Activated CD8-positive, alpha-beta memory T cell treated with anti-CD3 and anti-CD28 coated beads, Interleukin-2, amount 10 ng/mL, durations not matched to agents 7 days and 5 days (primary cell): ENCODE results near the gene SNTG2. TPM values are rescaled to one million over a fixed set of nuclear protein-coding genes. Genes with fewer than 3 reads are reported as not detected.

Experiments used
- ATAC-seq: fragments of 150-1000 bp; cut with Tn5 transposase; one replicate; pipeline ENCODE4 v1.10.0; 2021; ENCODE audit warnings: moderate library complexity
- CTCF ChIA-PET: fragments of 350-600 bp; sonication (Branson Sonifier 250); formaldehyde crosslinking; loops from one replicate; lab custom pipeline; 2021; ENCODE audit warnings: antibody characterized with exemption; lab: Charles Lee
- DNase-seq: peaks from one replicate; pipeline ENCODE4 v3.0.0-alpha.2; 2020
- H3K27ac Mint-ChIP-seq: one replicate; pipeline ENCODE4 v1.8.0; 2021; ENCODE audit warnings: mild to moderate bottlenecking, mixed read lengths
- H3K27me3 Mint-ChIP-seq: one replicate; pipeline ENCODE4 v1.8.0; 2021; ENCODE audit warnings: mixed read lengths
- H3K36me3 Mint-ChIP-seq: one replicate; pipeline ENCODE4 v1.8.0; 2021; ENCODE audit warnings: mild to moderate bottlenecking, mixed read lengths
- H3K4me1 Mint-ChIP-seq: one replicate; pipeline ENCODE4 v1.8.0; 2021; ENCODE audit warnings: mixed read lengths
- H3K4me3 Mint-ChIP-seq: one replicate; pipeline ENCODE4 v1.8.0; 2021; ENCODE audit warnings: mild to moderate bottlenecking, moderate library complexity, mixed read lengths
- H3K9me3 Mint-ChIP-seq: one replicate; pipeline ENCODE4 v1.8.0; 2022; ENCODE audit warnings: low read depth, mixed read lengths
- total RNA-seq, 2 experiments: library from RNA; stranded (reverse); gene quantifications; one replicate each; pipeline ENCODE4 v1.2.3, GENCODE V29; 2021

The SNTG2 gene
- total RNA-seq, 2 experiments from 2014 or later: 0.37 to 1.6 TPM

- CTCF ChIA-PET: no interaction called here
- Mint-ChIP-seq H3K27me3 (no peaks in the 10 kb centered on the region), H3K4me1 (no peaks in the 10 kb centered on the region), H3K36me3 (no peaks in the 10 kb centered on the region), H3K9me3 (no peaks in the 10 kb centered on the region), H3K27ac (no peak overlapping the region), H3K4me3 (no peak overlapping the region)
- ATAC-seq (no peak), DNase-seq (no peak)
Observed at GRCh38 chr2:1262609-1263008, 312.0 kb downstream of the SNTG2 start.

- Mint-ChIP-seq H3K4me1 (no peaks in the 10 kb centered on the region), H3K36me3 (no peaks in the 10 kb centered on the region), H3K27ac (no peak overlapping the region), H3K9me3 (no peaks in the 10 kb centered on the region), H3K4me3 (no peak overlapping the region), H3K27me3 (no peaks in the 10 kb centered on the region)
- CTCF ChIA-PET: no interaction called here
- no peak for ATAC-seq
- DNase-seq: no peak
Observed at GRCh38 chr2:1265454-1265853, 314.8 kb downstream of the SNTG2 start.

- CTCF ChIA-PET: interaction anchor here (0.6 kb wide), 1 partner anchor 344 kb away, joined by 3 read pairs; no protein-coding TSS in a partner anchor
- Mint-ChIP-seq H3K27me3 (no peaks in the 10 kb centered on the region), H3K9me3 (no peaks in the 10 kb centered on the region)
Observed at GRCh38 chr2:1266351-1266750, 315.7 kb downstream of the SNTG2 start.

GRCh38 chr2:1268034-1268433, 317.4 kb downstream of the SNTG2 start:
- Mint-ChIP-seq H3K4me3 (no peak overlapping the region), H3K9me3 (no peaks in the 10 kb centered on the region), H3K27me3 (no peaks in the 10 kb centered on the region), H3K27ac (no peak overlapping the region), H3K4me1 (no peaks in the 10 kb centered on the region), H3K36me3 (no peaks in the 10 kb centered on the region)
- DNase-seq: no peak
- CTCF ChIA-PET: no interaction called here
- no peak for ATAC-seq

More at GRCh38 chr2:1266351-1266750, 315.7 kb downstream of the SNTG2 start:
- DNase-seq (no peak), ATAC-seq (no peak)
- H3K4me3 Mint-ChIP-seq: no peak overlapping the region
- H3K4me1 Mint-ChIP-seq: no peaks in the 10 kb centered on the region
- no peak overlapping the region for H3K27ac Mint-ChIP-seq
- no peaks in the 10 kb centered on the region for H3K36me3 Mint-ChIP-seq

GRCh38 chr2:1269812-1270211, 319.2 kb downstream of the SNTG2 start:
- Mint-ChIP-seq H3K9me3 (no peaks in the 10 kb centered on the region), H3K36me3 (no peaks in the 10 kb centered on the region), H3K27ac (no peak overlapping the region), H3K4me3 (no peak overlapping the region), H3K27me3 (no peaks in the 10 kb centered on the region), H3K4me1 (no peaks in the 10 kb centered on the region)
- DNase-seq (no peak), ATAC-seq (no peak)
- CTCF ChIA-PET: no interaction called here

GRCh38 chr2:1272835-1273234, 322.2 kb downstream of the SNTG2 start:
- CTCF ChIA-PET: no interaction called here
- H3K36me3 Mint-ChIP-seq: no peaks in the 10 kb centered on the region
- H3K9me3 Mint-ChIP-seq: no peaks in the 10 kb centered on the region
- H3K4me3 Mint-ChIP-seq: no peak overlapping the region
- no peak for ATAC-seq
- no peaks in the 10 kb centered on the region for H3K4me1 Mint-ChIP-seq
- H3K27ac Mint-ChIP-seq: no peak overlapping the region
- DNase-seq: no peak
- no peaks in the 10 kb centered on the region for H3K27me3 Mint-ChIP-seq

GRCh38 chr2:1277634-1278033, 327.0 kb downstream of the SNTG2 start:
- DNase-seq: no peak
- Mint-ChIP-seq H3K4me3 (no peak overlapping the region), H3K36me3 (no peaks in the 10 kb centered on the region), H3K27me3 (no peaks in the 10 kb centered on the region), H3K9me3 (no peaks in the 10 kb centered on the region), H3K4me1 (no peaks in the 10 kb centered on the region), H3K27ac (no peak overlapping the region)
- ATAC-seq: no peak
- CTCF ChIA-PET: no interaction called here

GRCh38 chr2:1278125-1278524, 327.5 kb downstream of the SNTG2 start:
- Mint-ChIP-seq H3K4me3 (no peak overlapping the region), H3K27me3 (no peaks in the 10 kb centered on the region), H3K27ac (no peak overlapping the region), H3K4me1 (no peaks in the 10 kb centered on the region), H3K9me3 (no peaks in the 10 kb centered on the region), H3K36me3 (no peaks in the 10 kb centered on the region)
- no peak for DNase-seq
- CTCF ChIA-PET: no interaction called here
- no peak for ATAC-seq

- H3K9me3 Mint-ChIP-seq: no peaks in the 10 kb centered on the region
- no peaks in the 10 kb centered on the region for H3K36me3 Mint-ChIP-seq
- CTCF ChIA-PET: no interaction called here
- no peak for ATAC-seq
- no peak overlapping the region for H3K4me3 Mint-ChIP-seq
- no peaks in the 10 kb centered on the region for H3K4me1 Mint-ChIP-seq
- no peaks in the 10 kb centered on the region for H3K27me3 Mint-ChIP-seq
- DNase-seq: no peak
- H3K27ac Mint-ChIP-seq: no peak overlapping the region
Observed at GRCh38 chr2:1278861-1279260, 328.2 kb downstream of the SNTG2 start.

GRCh38 chr2:1282552-1282951, 331.9 kb downstream of the SNTG2 start:
- no peak overlapping the region for H3K27ac Mint-ChIP-seq
- H3K4me1 Mint-ChIP-seq: no peaks in the 10 kb centered on the region
- H3K27me3 Mint-ChIP-seq: no peaks in the 10 kb centered on the region
- CTCF ChIA-PET: no interaction called here
- DNase-seq: no peak
- no peaks in the 10 kb centered on the region for H3K9me3 Mint-ChIP-seq
- no peak for ATAC-seq
- H3K36me3 Mint-ChIP-seq: no peaks in the 10 kb centered on the region
- H3K4me3 Mint-ChIP-seq: no peak overlapping the region

- no peak for ATAC-seq
- H3K27ac Mint-ChIP-seq: no peak overlapping the region
- H3K4me1 Mint-ChIP-seq: no peaks in the 10 kb centered on the region
- H3K27me3 Mint-ChIP-seq: no peaks in the 10 kb centered on the region
- no peak for DNase-seq
- H3K36me3 Mint-ChIP-seq: no peaks in the 10 kb centered on the region
- no peaks in the 10 kb centered on the region for H3K9me3 Mint-ChIP-seq
- H3K4me3 Mint-ChIP-seq: no peak overlapping the region
- CTCF ChIA-PET: no interaction called here
Observed at GRCh38 chr2:1283020-1283801, 332.6 kb downstream of the SNTG2 start.

GRCh38 chr2:1283871-1284270, 333.2 kb downstream of the SNTG2 start:
- ATAC-seq: no peak
- Mint-ChIP-seq H3K4me1 (no peaks in the 10 kb centered on the region), H3K4me3 (no peak overlapping the region), H3K27ac (no peak overlapping the region), H3K36me3 (no peaks in the 10 kb centered on the region), H3K9me3 (no peaks in the 10 kb centered on the region), H3K27me3 (no peaks in the 10 kb centered on the region)
- CTCF ChIA-PET: no interaction called here
- DNase-seq: no peak

- no peak for ATAC-seq
- CTCF ChIA-PET: no interaction called here
Observed at GRCh38 chr2:1286929-1287328, 336.3 kb downstream of the SNTG2 start.

GRCh38 chr2:1287427-1287826, 336.8 kb downstream of the SNTG2 start:
- H3K27ac Mint-ChIP-seq: no peak overlapping the region
- H3K4me1 Mint-ChIP-seq: no peaks in the 10 kb centered on the region
- no peak overlapping the region for H3K4me3 Mint-ChIP-seq
- no peaks in the 10 kb centered on the region for H3K27me3 Mint-ChIP-seq
- no peaks in the 10 kb centered on the region for H3K36me3 Mint-ChIP-seq
- ATAC-seq: no peak
- CTCF ChIA-PET: no interaction called here
- no peaks in the 10 kb centered on the region for H3K9me3 Mint-ChIP-seq
- DNase-seq: no peak

More at GRCh38 chr2:1286929-1287328, 336.3 kb downstream of the SNTG2 start:
- H3K4me3 Mint-ChIP-seq: no peak overlapping the region
- H3K27me3 Mint-ChIP-seq: no peaks in the 10 kb centered on the region
- H3K27ac Mint-ChIP-seq: no peak overlapping the region
- no peaks in the 10 kb centered on the region for H3K36me3 Mint-ChIP-seq
- DNase-seq: no peak
- H3K4me1 Mint-ChIP-seq: no peaks in the 10 kb centered on the region
- no peaks in the 10 kb centered on the region for H3K9me3 Mint-ChIP-seq
